Adrenal gland (tissue), 12 donors: ENCODE data around the gene CIP2A. TPM values are rescaled to one million over a fixed set of nuclear protein-coding genes. Genes with fewer than 3 reads are reported as not detected.

Source experiments
- DNase-seq, 7 donors: peaks; one replicate each; pipeline ENCODE4 v3.0.0-alpha.2; 2019 to 2020
- H3K27ac ChIP-seq, 5 donors: fragments of 200-600 bp; sonication (generic) in 4 of 5; 1 replicate in 3 of 5; 2 replicates in 2 of 5; pipeline versions ENCODE4 v1.5.1 to v1.8.0; 2016 to 2020; ENCODE audit warnings: mild to moderate bottlenecking in 1 of 5
- H3K27me3 ChIP-seq: fragments of 200-600 bp; 2 replicates; pipeline ENCODE4 v1.8.0; 2021
- H3K36me3 ChIP-seq, 2 donors: fragments of 200-600 bp; replicated peaks in 1 of 2; 1 replicate in 1 of 2; 2 replicates in 1 of 2; pipeline versions ENCODE4 v1.5.1 to v1.8.0; 2018 to 2022
- H3K4me1 ChIP-seq, 2 donors: fragments of 200-600 bp; replicated peaks in 1 of 2; 1 replicate in 1 of 2; 2 replicates in 1 of 2; pipeline versions ENCODE4 v1.5.1 to v1.8.0; 2018 to 2021
- H3K4me3 ChIP-seq, 4 donors: fragments of 200-600 bp; sonication (generic) in 3 of 4; one replicate each; pipeline ENCODE4 v1.5.1; 2016 to 2018
- H3K9me3 ChIP-seq, 3 donors: fragments of 200-600 bp; sonication (generic) in 1 of 3; replicated peaks in 1 of 3; 1 replicate in 2 of 3; 2 replicates in 1 of 3; pipeline versions ENCODE4 v1.5.1 to v1.8.0; 2016 to 2021
- POLR2A ChIP-seq, 2 donors: fragments of 450-650 bp; IDR thresholded peaks; one replicate each; pipeline ENCODE4 v1.6.1; 2017; ENCODE audit warnings: antibody characterized with exemption in 2 of 2, mild to moderate bottlenecking in 2 of 2, moderate library complexity in 1 of 2
- WGBS, 4 donors: extraction: QIAGEN DNeasy Blood & Tissue Kit in 2 of 4; methylation state at CpG; one replicate each; pipeline versions ENCODE4 v1.1.5 to v1.1.7; 2013 to 2017; 5-methylcytosine and 5-hydroxymethylcytosine counted together
- intact Hi-C, 2 donors: fragments of 100-400 bp; cut with DNase I; formaldehyde crosslinking; loops; one replicate each; pipeline versions ENCODE4 v1.14.1 to v1.15.0; 2022 to 2023
- polyA plus RNA-seq, 3 donors: library from polyadenylated mRNA; stranded (reverse); fragments of 200-250 nt in 2 of 3; fragments of 350-450 nt in 1 of 3; fragmentation: Illumina TruSeq in 1 of 3; extraction: RNeasy Lipid Tissue Mini Kit (QIAGEN cat#74804) in 1 of 3; gene quantifications; one replicate each; pipeline ENCODE4 v1.2.3, GENCODE V29; 2013 to 2014
- total RNA-seq, 9 donors: library from RNA; depleted of rRNA in 4 of 9; stranded (reverse); fragments of >200 nt in 4 of 9; fragments of 120-200 nt in 1 of 9; fragmentation: NEBNext Ultra II Directional in 1 of 9; extraction: Animal tissue kit (Norgen Biotek cat#: 25700) in 1 of 9; gene quantifications; one replicate each; pipeline versions ENCODE4 v1.1.0 to v1.2.4, GENCODE V29; 2013 to 2023
- TF ChIP-seq, protein P1 (sequence below), 6 experiments: fragments of 450-650 bp in 4 of 6; fragments of 200-600 bp in 2 of 6; sonication (generic) in 1 of 6; IDR thresholded peaks; 1 replicate in 5 of 6; 2 replicates in 1 of 6; pipeline versions ENCODE4 v1.5.1 to v1.8.0; 2016 to 2021; ENCODE audit warnings: antibody characterized with exemption in 6 of 6, mild to moderate bottlenecking in 2 of 6, moderate library complexity in 1 of 6
- donor health status: healthy with polysubstance abuse.
- donor health status: Bipolar disorder and iron deficiency.
- donor health status: DM: yes; HTN: yes; CAD: no.
- donor health status: DM: no; HTN: no; CAD: no.
- donor health status: DM: no; HTN: no; CAD: no.
- donor health status: DM: yes; HTN: yes; CAD: no.

Gene CIP2A
- total and polyA plus RNA-seq, 12 donors: 0.97 to 16.6 (median 3.3) TPM

DNA sequence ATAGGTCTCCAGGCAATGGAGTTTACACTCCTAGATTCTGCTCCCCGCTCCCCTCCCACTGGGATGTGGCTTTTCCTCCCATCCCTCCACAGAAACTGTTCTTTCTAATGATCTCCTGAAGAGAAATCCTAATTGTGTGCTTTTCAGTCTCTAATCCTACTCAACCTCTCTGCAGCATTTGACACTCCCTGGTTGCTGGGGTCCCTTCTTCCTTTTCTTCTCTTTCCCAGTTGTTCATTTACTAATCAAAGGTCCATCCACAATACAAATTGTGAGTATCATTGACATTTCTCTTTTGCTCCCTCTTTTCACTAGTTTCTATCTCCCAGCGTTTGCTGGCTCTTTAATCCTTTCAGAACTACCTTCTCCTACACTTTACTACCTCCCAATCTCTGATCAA lies 72.4 kb downstream of the CIP2A start:
- WGBS, 4 donors: 87 to 98% (median 94%) methylated on average over 2 of the region's 2 CpGs
- Histone ChIP-seq H3K27me3 (no peaks in the 10 kb centered on the region), H3K27ac (no peak overlapping the region), H3K4me1 (no peaks in the 10 kb centered on the region), H3K9me3 (no peaks in the 10 kb centered on the region), H3K36me3 (no peaks in the 10 kb centered on the region), H3K4me3 (no peak overlapping the region)
- intact Hi-C loops: no loop called here
- no peak for TF ChIP-seq POLR2A (IDR thresholded peaks at IDR 0.05)
- TF ChIP-seq, protein P1, sequence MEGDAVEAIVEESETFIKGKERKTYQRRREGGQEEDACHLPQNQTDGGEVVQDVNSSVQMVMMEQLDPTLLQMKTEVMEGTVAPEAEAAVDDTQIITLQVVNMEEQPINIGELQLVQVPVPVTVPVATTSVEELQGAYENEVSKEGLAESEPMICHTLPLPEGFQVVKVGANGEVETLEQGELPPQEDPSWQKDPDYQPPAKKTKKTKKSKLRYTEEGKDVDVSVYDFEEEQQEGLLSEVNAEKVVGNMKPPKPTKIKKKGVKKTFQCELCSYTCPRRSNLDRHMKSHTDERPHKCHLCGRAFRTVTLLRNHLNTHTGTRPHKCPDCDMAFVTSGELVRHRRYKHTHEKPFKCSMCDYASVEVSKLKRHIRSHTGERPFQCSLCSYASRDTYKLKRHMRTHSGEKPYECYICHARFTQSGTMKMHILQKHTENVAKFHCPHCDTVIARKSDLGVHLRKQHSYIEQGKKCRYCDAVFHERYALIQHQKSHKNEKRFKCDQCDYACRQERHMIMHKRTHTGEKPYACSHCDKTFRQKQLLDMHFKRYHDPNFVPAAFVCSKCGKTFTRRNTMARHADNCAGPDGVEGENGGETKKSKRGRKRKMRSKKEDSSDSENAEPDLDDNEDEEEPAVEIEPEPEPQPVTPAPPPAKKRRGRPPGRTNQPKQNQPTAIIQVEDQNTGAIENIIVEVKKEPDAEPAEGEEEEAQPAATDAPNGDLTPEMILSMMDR (IDR thresholded peaks at IDR 0.05): no peak
- no peak for DNase-seq

- Histone ChIP-seq H3K9me3 (no peaks in the 10 kb centered on the region), H3K4me3 (no peak overlapping the region), H3K4me1 (no peaks in the 10 kb centered on the region), H3K27ac (no peak overlapping the region), H3K36me3 (no peaks in the 10 kb centered on the region), H3K27me3 (no peaks in the 10 kb centered on the region)
- intact Hi-C loops: no loop called here
- no peak for TF ChIP-seq POLR2A (IDR thresholded peaks at IDR 0.05)
- TF ChIP-seq, protein P1 (IDR thresholded peaks at IDR 0.05): no peak
- WGBS, 4 donors: 46 to 52% (median 48%) methylated on average over 3 of the region's 3 CpGs
- DNase-seq: peak in 5 of 7 donors; percentile 14 to 43 (median 39)
Measured at GRCh38 chr3:108513961-108514360, 75.3 kb downstream of the CIP2A start.

DNA sequence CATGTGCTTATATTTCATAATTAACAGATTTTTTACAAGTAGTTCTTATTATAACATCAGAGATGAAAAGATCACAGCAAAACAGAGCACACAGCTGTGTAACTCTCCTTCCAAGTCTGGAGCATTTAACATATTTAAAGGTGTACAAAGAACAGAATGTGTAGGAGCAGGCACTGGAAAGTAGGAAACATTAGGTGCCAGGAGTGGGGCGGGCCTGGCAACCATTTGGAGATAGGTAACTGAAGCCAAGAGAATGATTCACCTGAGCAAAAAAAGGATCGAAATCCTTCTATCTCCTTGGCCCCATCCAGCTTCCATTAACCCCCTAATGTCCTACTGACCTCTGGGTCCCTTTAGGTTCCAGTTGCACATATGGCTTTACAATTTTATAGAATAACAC lies 76.6 kb downstream of the CIP2A start:
- H3K27me3 ChIP-seq: no peaks in the 10 kb centered on the region
- H3K9me3 ChIP-seq: no peaks in the 10 kb centered on the region
- intact Hi-C loops: no loop called here
- DNase-seq: no peak
- H3K36me3 ChIP-seq: no peaks in the 10 kb centered on the region
- no peak overlapping the region for H3K4me3 ChIP-seq
- 62 to 74% (median 66%) methylated on average over 2 of the region's 2 CpGs for WGBS, 4 donors
- no peak for TF ChIP-seq POLR2A (IDR thresholded peaks at IDR 0.05)
- TF ChIP-seq, protein P1 (IDR thresholded peaks at IDR 0.05): no peak
- no peaks in the 10 kb centered on the region for H3K4me1 ChIP-seq
- no peak overlapping the region for H3K27ac ChIP-seq

- intact Hi-C loops: no loop called here
Measured at GRCh38 chr3:108511490-108511889, 77.7 kb downstream of the CIP2A start.

More at GRCh38 chr3:108511490-108511889, 77.7 kb downstream of the CIP2A start:
- H3K4me3 ChIP-seq: no peak overlapping the region
- H3K36me3 ChIP-seq: no peaks in the 10 kb centered on the region
- H3K27me3 ChIP-seq: no peaks in the 10 kb centered on the region
- TF ChIP-seq, protein P1 (IDR thresholded peaks at IDR 0.05): no peak
- no peak for TF ChIP-seq POLR2A (IDR thresholded peaks at IDR 0.05)
- no peak for DNase-seq
- H3K4me1 ChIP-seq: no peaks in the 10 kb centered on the region
- H3K27ac ChIP-seq: no peak overlapping the region
- H3K9me3 ChIP-seq: no peaks in the 10 kb centered on the region
